ENCODE measurements around the gene HEATR5B.

The HEATR5B gene

GRCh38 chr2:37061013-37061711 lies 23.0 kb downstream of the HEATR5B start:
- ChIA-PET CTCF (interaction anchor here (0.6 kb wide), 1 partner anchor 43 kb away, joined by 3 read pairs; no protein-coding TSS in a partner anchor), POLR2A (no interaction called here)
- no peak for TF ChIP-seq ARNT (IDR thresholded peaks at IDR 0.05)
- no peak for TF ChIP-seq LEF1 (IDR thresholded peaks at IDR 0.05; ENCODE audit: borderline replicate concordance)
- no peak for TF ChIP-seq BHLHE40 (IDR thresholded peaks at IDR 0.05; ENCODE audit: borderline replicate concordance)
- no peak for DNase-seq (ENCODE audit: extremely low spot score)

- ChIA-PET CTCF (interaction anchor here (0.6 kb wide), 1 partner anchor 42 kb away, joined by 3 read pairs; no protein-coding TSS in a partner anchor), POLR2A (no interaction called here)
- TF ChIP-seq SUZ12 (IDR thresholded peaks at IDR 0.05) (no peak), HDGF (IDR thresholded peaks at IDR 0.05; ENCODE audit: borderline replicate concordance) (no peak), NFRKB (IDR thresholded peaks at IDR 0.05) (no peak)
- DNase-seq (ENCODE audit: extremely low spot score) = no peak
Measured at GRCh38 chr2:37060446-37060845, 23.7 kb downstream of the HEATR5B start.

GRCh38 chr2:37059841-37060240 lies 24.3 kb downstream of the HEATR5B start:
- TF ChIP-seq L3MBTL2 (conservative IDR thresholded peaks at IDR 0.05) (no peak), CTBP1 (IDR thresholded peaks at IDR 0.05; ENCODE audit: borderline replicate concordance) (no peak), PKNOX1 (IDR thresholded peaks at IDR 0.05) (no peak), HDGF (IDR thresholded peaks at IDR 0.05; ENCODE audit: borderline replicate concordance) (no peak), ELF4 (IDR thresholded peaks at IDR 0.05) (no peak), LEF1 (IDR thresholded peaks at IDR 0.05; ENCODE audit: borderline replicate concordance) (no peak), TARDBP (IDR thresholded peaks at IDR 0.05) (no peak), FOXA1 (IDR thresholded peaks at IDR 0.05) (no peak), FOXM1 (IDR thresholded peaks at IDR 0.05; ENCODE audit: borderline replicate concordance) (no peak), SUZ12 (IDR thresholded peaks at IDR 0.05) (no peak), FOXK2 (IDR thresholded peaks at IDR 0.05) (no peak), NFRKB (IDR thresholded peaks at IDR 0.05) (no peak), SP1 (IDR thresholded peaks at IDR 0.05) (no peak), ARNT (IDR thresholded peaks at IDR 0.05) (no peak), BHLHE40 (IDR thresholded peaks at IDR 0.05; ENCODE audit: borderline replicate concordance) (no peak), ZNF384 (IDR thresholded peaks at IDR 0.05) (no peak)
- POLR2A ChIA-PET = no interaction called here
- CTCF ChIA-PET = no interaction called here
- no peak for DNase-seq (ENCODE audit: extremely low spot score)

GRCh38 chr2:37052600-37053332 lies 31.4 kb downstream of the HEATR5B start:
- ChIA-PET POLR2A (no interaction called here), CTCF (no interaction called here)
- no peak for DNase-seq (ENCODE audit: extremely low spot score)
- TF ChIP-seq TARDBP (IDR thresholded peaks at IDR 0.05) = no peak
- TF ChIP-seq CTBP1 (IDR thresholded peaks at IDR 0.05; ENCODE audit: borderline replicate concordance) = no peak

- ChIA-PET POLR2A (no interaction called here), CTCF (no interaction called here)
- DNase-seq (ENCODE audit: extremely low spot score) = no peak
- TF ChIP-seq FOXM1 (IDR thresholded peaks at IDR 0.05; ENCODE audit: borderline replicate concordance) = no peak
- TF ChIP-seq PKNOX1 (IDR thresholded peaks at IDR 0.05) = peak; percentile 36
Measured at GRCh38 chr2:37039580-37039979, 44.6 kb downstream of the HEATR5B start.

GRCh38 chr2:37037771-37038170 lies 46.4 kb downstream of the HEATR5B start:
- ChIA-PET CTCF (no interaction called here), POLR2A (no interaction called here)
- no peak for DNase-seq (ENCODE audit: extremely low spot score)
- TF ChIP-seq ELF4 (IDR thresholded peaks at IDR 0.05) (no peak), ARNT (IDR thresholded peaks at IDR 0.05) (no peak), SUZ12 (IDR thresholded peaks at IDR 0.05) (no peak), FOXA1 (IDR thresholded peaks at IDR 0.05) (no peak), NFRKB (IDR thresholded peaks at IDR 0.05) (no peak), LEF1 (IDR thresholded peaks at IDR 0.05; ENCODE audit: borderline replicate concordance) (no peak), SP1 (IDR thresholded peaks at IDR 0.05) (no peak), BHLHE40 (IDR thresholded peaks at IDR 0.05; ENCODE audit: borderline replicate concordance) (no peak), PKNOX1 (IDR thresholded peaks at IDR 0.05) (no peak), L3MBTL2 (conservative IDR thresholded peaks at IDR 0.05) (no peak), TARDBP (IDR thresholded peaks at IDR 0.05) (no peak), FOXM1 (IDR thresholded peaks at IDR 0.05; ENCODE audit: borderline replicate concordance) (no peak), ZNF384 (IDR thresholded peaks at IDR 0.05) (no peak), HDGF (IDR thresholded peaks at IDR 0.05; ENCODE audit: borderline replicate concordance) (no peak), FOXK2 (IDR thresholded peaks at IDR 0.05) (no peak), CTBP1 (IDR thresholded peaks at IDR 0.05; ENCODE audit: borderline replicate concordance) (no peak)

GRCh38 chr2:37029758-37030157 lies 54.4 kb downstream of the HEATR5B start:
- CTCF ChIA-PET = no interaction called here
- no peak for TF ChIP-seq SP1 (IDR thresholded peaks at IDR 0.05)
- TF ChIP-seq ELF4 (IDR thresholded peaks at IDR 0.05) = no peak
- no peak for TF ChIP-seq BHLHE40 (IDR thresholded peaks at IDR 0.05; ENCODE audit: borderline replicate concordance)
- no peak for TF ChIP-seq LEF1 (IDR thresholded peaks at IDR 0.05; ENCODE audit: borderline replicate concordance)
- TF ChIP-seq FOXM1 (IDR thresholded peaks at IDR 0.05; ENCODE audit: borderline replicate concordance) = no peak
- no peak for DNase-seq (ENCODE audit: extremely low spot score)
- POLR2A ChIA-PET = no interaction called here
